Activated CD4-positive, alpha-beta T cell treated with anti-CD3 and anti-CD28 coated beads, Interleukin-2, amount 50 U/mL, for 48 hours (primary cell): ENCODE measurements around the gene PCSK6.
A peak's percentile ranks its signal among the peaks of the same experiment; 100 is the strongest.

Experiments
- DNase-seq, 2 experiments: peaks; one replicate each; pipeline ENCODE4 v3.0.0-alpha.2; 2020

The PCSK6 gene

GRCh38 chr15:101322016-101322695 is 167.4 kb downstream of the PCSK6 start:
- no peak for DNase-seq

GRCh38 chr15:101320501-101321052 is 168.9 kb downstream of the PCSK6 start:
- peak; percentile 50 to 66 for DNase-seq

GRCh38 chr15:101318839-101319238 is 170.7 kb downstream of the PCSK6 start:
- no peak for DNase-seq

- DNase-seq = no peak
These were observed 171.2 kb downstream of the PCSK6 start for GRCh38 chr15:101318147-101318819.

DNA sequence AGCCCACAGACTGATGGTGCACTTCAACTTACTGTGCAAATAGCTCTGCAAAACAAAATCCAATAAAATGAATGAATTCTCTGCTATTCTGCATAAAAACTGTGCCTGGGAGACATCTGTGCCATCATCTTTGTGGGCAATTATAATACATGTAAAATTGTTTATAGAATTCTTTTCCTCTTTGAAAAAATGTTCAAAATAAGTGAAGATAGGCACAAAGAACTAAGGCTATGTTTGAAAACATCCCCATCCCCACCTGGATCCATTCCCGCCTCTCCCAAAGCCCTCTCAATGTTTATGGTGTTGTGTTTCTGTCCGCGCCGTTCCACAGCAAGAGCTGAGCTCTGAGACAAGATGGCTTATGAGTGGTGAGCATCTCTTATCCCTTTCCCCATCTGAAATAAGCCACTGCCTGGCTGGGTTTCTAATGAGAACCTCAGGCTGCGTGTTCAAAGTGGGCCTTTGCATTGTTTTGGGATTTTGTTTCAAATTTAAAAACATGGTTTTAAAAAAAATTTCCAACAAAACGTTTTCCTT is 172.1 kb downstream of the PCSK6 start:
- DNase-seq = no peak

DNA sequence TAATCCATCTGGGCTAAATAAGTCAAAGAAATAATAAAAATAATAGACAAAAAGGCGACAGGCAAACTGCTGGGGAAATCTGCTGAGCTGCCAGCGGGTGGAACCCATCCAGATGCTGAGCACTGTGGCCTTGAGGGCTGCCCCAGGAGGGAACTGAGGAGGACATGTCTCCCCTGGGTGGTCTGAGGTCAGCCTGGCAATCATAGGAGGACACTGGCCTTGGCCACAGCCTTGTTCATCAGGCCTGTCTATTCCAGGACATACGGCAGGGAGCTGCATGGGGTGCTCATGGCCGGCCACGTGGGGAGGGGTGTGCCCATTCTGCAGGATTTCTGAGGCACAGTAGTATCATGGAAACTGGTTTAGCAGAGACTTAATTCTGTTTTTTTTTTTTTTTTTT is 173.0 kb downstream of the PCSK6 start:
- no peak for DNase-seq

- DNase-seq = no peak
These were observed 173.8 kb downstream of the PCSK6 start for GRCh38 chr15:101315736-101316135.

GRCh38 chr15:101314336-101315125 is 175.0 kb downstream of the PCSK6 start:
- DNase-seq = no peak

- DNase-seq = no peak
These were observed 176.3 kb downstream of the PCSK6 start for GRCh38 chr15:101313041-101313761.

- no peak for DNase-seq
These were observed 179.0 kb downstream of the PCSK6 start for GRCh38 chr15:101310508-101310907.

DNA sequence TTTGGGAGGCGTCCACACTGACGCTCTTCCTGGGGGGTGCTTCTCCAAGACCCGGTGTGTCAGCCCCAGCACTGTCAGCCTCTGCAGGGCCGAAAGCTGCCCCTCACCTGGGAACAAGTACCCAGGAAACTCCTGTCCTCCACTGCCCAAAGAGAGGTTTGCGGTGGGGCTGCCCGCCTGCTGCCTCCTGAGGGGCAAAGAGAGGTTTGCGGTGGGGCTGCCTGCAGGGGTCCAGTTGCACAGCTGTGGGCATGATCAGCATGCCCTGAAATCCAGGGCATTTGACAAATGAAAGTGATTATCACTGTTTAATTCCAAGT is 179.4 kb downstream of the PCSK6 start:
- DNase-seq = no peak

DNA sequence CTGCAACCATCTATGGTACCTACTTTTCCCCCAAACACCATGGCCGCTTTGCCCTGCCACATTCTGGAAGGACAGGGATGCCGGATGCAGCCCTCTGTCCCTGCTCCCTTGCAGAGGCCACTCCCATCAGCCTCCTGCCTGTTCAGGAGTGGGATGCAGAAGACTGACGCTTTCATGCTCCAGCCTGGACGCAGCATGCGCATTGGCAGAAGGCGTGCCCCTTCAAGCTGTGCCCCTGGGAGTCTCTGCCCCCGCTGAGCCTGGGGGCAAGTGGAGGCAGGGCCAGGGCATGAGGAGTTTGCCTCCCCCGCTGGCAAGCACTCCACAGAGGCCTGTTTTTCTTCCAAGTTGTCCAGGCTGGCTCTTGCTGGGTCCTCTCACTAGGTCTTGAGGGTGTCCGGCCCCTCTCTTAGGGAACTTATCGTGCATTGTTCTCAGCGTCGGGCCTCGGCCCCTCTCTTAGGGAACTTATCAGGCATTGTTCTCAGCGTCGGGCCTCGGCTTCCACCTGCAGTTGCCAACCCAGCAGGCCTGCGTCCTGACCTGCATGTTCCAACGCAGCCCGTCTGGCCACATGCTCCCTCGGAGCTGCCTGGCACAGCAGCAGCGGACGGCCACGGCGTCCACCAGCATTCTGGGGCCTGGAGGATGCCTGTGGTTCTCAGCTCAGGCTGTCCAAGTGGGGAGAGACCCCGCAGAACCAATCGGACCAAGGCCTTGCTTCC is 179.9 kb downstream of the PCSK6 start:
- no peak for DNase-seq

DNA sequence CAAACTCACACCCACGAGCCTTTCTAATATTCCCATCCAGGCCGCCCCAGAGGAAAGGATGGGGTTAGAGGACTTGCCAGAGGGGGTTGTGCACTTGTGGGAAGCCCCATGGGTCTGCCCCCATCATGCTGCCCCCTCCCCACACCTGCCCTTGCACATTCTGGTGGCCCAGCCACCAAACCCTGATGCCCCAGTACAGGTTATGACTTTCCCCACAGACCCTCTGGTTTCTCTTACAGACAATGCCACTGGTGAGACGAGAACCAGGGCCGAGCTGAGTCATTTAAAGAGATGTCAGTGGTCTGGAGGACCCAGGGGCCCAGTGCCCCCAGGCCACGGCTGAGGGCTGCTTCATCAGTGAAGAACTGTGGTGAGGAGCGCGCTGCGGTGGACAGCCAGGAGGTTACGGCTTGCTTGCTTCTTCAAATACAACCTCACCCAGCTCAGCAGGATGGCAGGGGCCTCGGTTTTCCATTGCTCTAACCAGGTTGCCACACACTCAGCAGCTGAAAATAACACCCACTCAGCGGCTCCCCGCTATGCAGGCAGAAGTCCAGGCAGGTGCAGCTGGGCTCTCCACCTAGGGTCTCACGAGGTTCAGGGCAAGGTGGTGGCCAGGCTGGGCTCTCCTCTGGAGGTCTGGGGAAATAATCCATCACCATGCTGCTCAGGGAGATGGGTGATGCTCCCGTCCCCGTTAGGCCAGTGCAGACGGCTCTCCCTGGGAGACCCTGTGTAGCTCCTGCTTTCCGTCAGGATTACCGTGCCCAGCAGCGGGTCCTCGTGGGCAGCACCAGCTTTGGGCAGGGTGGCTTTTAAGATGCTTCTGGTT is 180.7 kb downstream of the PCSK6 start:
- DNase-seq = no peak

DNA sequence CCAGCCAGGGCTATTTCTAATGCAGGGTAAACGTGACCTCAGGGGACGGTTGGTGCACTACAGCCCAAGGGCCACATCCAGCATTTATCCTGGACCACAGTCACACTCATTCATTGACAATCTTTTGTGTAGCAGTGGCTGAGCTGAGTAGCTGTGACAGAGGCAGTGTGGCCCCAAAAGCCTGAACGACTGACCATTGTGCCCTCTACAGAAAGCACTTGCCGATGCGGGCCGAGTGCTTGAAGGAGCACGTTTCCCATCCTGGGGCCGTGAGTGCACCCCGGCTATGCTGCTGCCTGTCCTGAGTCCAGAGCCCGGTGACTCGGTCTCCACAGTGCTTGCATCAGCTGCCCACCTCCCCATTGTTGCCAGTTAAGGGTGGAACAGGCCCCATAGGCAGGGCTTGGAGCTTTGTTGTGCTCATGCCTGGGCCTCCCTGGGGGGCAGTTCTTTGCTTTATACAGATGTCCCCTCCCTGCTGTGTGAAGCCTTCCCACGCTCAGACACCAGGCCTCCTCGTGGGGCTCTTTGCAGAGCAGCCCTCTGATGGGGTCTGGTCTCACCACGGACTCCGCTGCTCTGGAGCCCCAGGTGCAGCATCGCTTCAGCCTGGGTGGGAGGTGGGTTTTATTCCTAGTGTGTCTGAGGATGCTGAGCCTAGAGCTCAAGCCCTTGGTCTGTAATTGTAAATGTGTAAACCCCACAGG is 181.5 kb downstream of the PCSK6 start:
- no peak for DNase-seq

GRCh38 chr15:101307048-101307896 is 182.2 kb downstream of the PCSK6 start:
- DNase-seq = no peak

DNA sequence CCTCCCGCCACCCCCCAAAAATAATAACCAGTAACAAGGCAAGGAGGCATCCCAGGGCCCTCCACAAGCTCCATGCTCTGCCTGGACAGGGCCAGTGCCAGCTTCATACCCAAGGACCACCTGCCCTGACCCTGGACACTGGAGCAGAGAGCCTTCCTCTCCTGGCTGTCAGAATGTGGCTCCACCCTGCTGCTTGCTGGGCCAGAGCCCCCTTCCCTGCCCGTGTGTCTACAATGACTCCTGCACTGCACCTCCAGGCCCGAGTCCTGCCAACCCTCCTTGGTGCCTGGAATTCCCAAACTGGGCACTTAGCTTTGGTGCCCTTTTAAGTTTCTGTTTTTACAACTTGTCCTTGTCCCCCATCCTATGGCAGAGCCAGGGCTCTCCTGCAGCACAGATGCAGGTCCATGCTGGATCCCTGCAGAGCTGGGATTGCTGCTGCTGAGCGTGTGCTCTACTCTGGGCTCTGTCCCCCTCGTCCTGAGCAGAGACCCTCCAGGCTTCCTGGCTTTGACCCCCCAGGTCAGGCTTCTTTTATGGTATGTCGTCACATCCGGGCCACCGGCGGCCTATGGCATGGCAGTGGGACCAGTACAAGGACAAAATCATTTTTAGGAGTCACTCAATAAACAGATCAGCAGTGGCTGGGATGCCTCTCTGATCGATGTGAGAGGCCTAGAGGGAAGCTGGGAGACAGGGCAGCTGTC is 183.0 kb downstream of the PCSK6 start:
- no peak for DNase-seq

DNA sequence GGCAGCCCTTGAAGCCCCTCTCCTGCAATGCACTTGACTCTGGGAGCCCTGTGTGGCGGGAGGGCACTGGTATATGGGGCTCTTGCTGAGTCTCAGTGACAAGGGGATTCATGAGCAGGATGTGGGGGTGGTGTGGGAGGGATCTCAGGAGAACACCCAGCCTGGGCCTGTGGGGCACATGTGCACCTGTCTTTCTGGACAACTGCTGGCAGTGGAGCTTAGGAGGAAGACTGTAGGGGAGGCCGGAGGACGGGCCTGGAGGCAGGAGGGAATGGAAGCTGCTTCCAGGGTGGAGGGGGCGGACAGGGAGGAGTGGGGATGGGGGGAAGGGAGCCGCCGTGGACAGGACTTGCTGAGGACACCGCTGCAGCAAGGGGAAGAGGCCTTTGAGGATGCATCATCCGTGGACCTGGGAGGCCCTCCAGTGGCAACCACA is 183.7 kb downstream of the PCSK6 start:
- DNase-seq = no peak

DNA sequence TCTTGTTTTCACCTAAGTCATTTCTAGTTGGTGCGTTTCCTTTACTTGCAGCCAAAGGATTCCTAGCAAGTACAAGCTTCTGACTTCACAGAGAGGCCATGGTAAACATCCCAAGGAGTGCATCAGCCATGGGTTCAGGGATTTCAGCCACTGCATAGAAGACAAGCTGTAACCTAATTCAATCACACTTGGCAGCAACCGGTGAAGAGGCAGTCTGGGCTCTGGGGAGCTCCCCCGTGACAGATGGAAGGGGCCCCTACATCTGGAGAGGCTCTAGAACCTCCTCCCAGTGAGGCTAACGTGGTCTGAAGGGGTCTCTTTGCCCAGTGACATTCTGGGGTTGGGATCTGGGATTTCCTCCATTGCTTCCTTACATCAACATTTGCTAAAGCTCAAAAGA is 186.1 kb downstream of the PCSK6 start:
- no peak for DNase-seq
